ENCODE data around the gene NDUFAF5. TPM values are rescaled to one million over a fixed set of nuclear protein-coding genes. Genes with fewer than 3 reads are reported as not detected.

NDUFAF5 gene
- total and polyA plus RNA-seq, 2 of the 8 experiments (the other 6 are each of a cell fraction or from before 2014, with no cell fraction given): 11.8 to 32.3 TPM

- no peaks in the 10 kb centered on the region for H3K23me2 ChIP-seq (ENCODE audit: low read depth, low read length)
- H3K9me3 ChIP-seq (ENCODE audit: insufficient read depth in 2 of 2, low read depth in 1 of 2, low read length in 1 of 2): no peaks in the 10 kb centered on the region
- no peaks in the 10 kb centered on the region for H3K27me3 ChIP-seq (replicated peaks in 1 of 4; ENCODE audit: control insufficient read depth in 3 of 4, extremely low read depth in 1 of 4, insufficient read depth in 3 of 4, low read length in 3 of 4)
- no peak overlapping the region for H2BK120ac ChIP-seq (replicated peaks; ENCODE audit: low read depth, low read length)
- FAIRE-seq (no peak), DNase-seq (ENCODE audit: low read depth in 1 of 2, low spot score in 2 of 2) (no peak)
- no peaks in the 10 kb centered on the region for H3K79me1 ChIP-seq (ENCODE audit: low read depth, low read length)
- H3K4me3 ChIP-seq (ENCODE audit: extremely low read depth in 1 of 4, insufficient read depth in 2 of 4, low read depth in 3 of 4, low read length in 4 of 4): no peak overlapping the region
- no peak overlapping the region for H2AFZ ChIP-seq (ENCODE audit: low read length)
- TF ChIP-seq E2F6 (IDR thresholded peaks at IDR 0.05): no peak
- TF ChIP-seq BCL11A (IDR thresholded peaks at IDR 0.05; ENCODE audit: low read depth in 2 of 2, low read length in 2 of 2): no peak
- no peak for TF ChIP-seq JUND (IDR thresholded peaks at IDR 0.05; ENCODE audit: low read length)
- H4K5ac ChIP-seq (ENCODE audit: insufficient read length, low read depth, low read length): no peak overlapping the region
- no peak overlapping the region for H3K4ac ChIP-seq (replicated peaks; ENCODE audit: insufficient read length, low read depth, low read length)
- no peak overlapping the region for H2BK20ac ChIP-seq (ENCODE audit: low read length)
- H4K20me1 ChIP-seq (replicated peaks in 1 of 2; ENCODE audit: control insufficient read depth in 1 of 2, insufficient read depth in 2 of 2, low read length in 2 of 2): no peaks in the 10 kb centered on the region
- no peak overlapping the region for H3K4me2 ChIP-seq (ENCODE audit: insufficient read depth in 1 of 2, low read depth in 2 of 2, low read length in 2 of 2)
- H3K27ac ChIP-seq (ENCODE audit: low read depth, low read length): no peak overlapping the region
- H2BK5ac ChIP-seq (ENCODE audit: low read depth, low read length): no peak overlapping the region
- no peak overlapping the region for H4K91ac ChIP-seq (replicated peaks; ENCODE audit: insufficient read length, low read length)
- WGBS, 2 experiments (ENCODE audit: extremely low coverage in 1 of 2, insufficient coverage in 1 of 2, insufficient read length in 1 of 2, insufficient replicate concordance in 2 of 2, low coverage in 1 of 2, low lambda C conversion rate in 2 of 2, missing lambda C conversion rate in 1 of 2): 96% methylated on average over 3 of the region's 3 CpGs; no CpG with 5 or more reads in 1 of the 2 experiments
- H3K4me1 ChIP-seq (replicated peaks in 1 of 4; ENCODE audit: control insufficient read depth in 3 of 4, insufficient read depth in 4 of 4, low read length in 3 of 4): no peaks in the 10 kb centered on the region
- no peak overlapping the region for H2AK5ac ChIP-seq (ENCODE audit: low read depth, low read length)
- ChIA-PET POLR2A (ENCODE audit: partially characterized antibody) (interaction anchor here (1.2 kb wide), 1 partner anchor 32 kb away, joined by 3 read pairs; the partner anchor contains the start of genes ESF1 and NDUFAF5), CTCF (ENCODE audit: partially characterized antibody) (interaction anchor here (1.6 to 5.6 kb wide), 2 partner anchors 224 to 238 kb away, joined by 6 to 60 read pairs; no protein-coding TSS in a partner anchor)
- no peak overlapping the region for H2BK12ac ChIP-seq (ENCODE audit: low read depth, low read length)
- no peak overlapping the region for H3K9ac ChIP-seq (replicated peaks in 1 of 4; ENCODE audit: extremely low read depth in 1 of 4, low read depth in 3 of 4, low read length in 3 of 4)
- no peaks in the 10 kb centered on the region for H3K79me2 ChIP-seq (ENCODE audit: control insufficient read depth in 1 of 2, insufficient read depth in 2 of 2, low read length in 2 of 2)
- H3K23ac ChIP-seq (ENCODE audit: insufficient read length): no peak overlapping the region
- H3K56ac ChIP-seq (replicated peaks; ENCODE audit: insufficient read length, low read depth, low read length): no peak overlapping the region
- H4K8ac ChIP-seq (ENCODE audit: extremely low read depth, insufficient read depth, low read length): no peak overlapping the region
- H3K18ac ChIP-seq (ENCODE audit: extremely low read depth, low read length): no peak overlapping the region
- H3K14ac ChIP-seq (ENCODE audit: insufficient read length): no peak overlapping the region
- H2BK15ac ChIP-seq (ENCODE audit: low read length): no peak overlapping the region
- peaks cover 11 to 49% (median 39%) of the 10 kb centered on the region in 4 experiments for H3K36me3 ChIP-seq (ENCODE audit: control insufficient read depth in 2 of 4, insufficient read depth in 4 of 4, low read length in 3 of 4)
Measured at GRCh38 chr20:13816757-13817156, 31.9 kb downstream of the NDUFAF5 start.
